GM12878 (cell line): ENCODE results near the gene MMRN2. TPM values are rescaled to one million over a fixed set of nuclear protein-coding genes. Genes with fewer than 3 reads are reported as not detected.
"Not testable (repeated sequence)": the region's sequence is repeated elsewhere in the genome, so short reads cannot be mapped to it uniquely, and the experiment has no call there.

ENCODE experiments used
- ATAC-seq: fragments of 200-7000 bp; cut with Tn5 transposase; 3 replicates; pipeline ENCODE4 v1.9.1; 2020; ENCODE audit warnings: mild to moderate bottlenecking, moderate library complexity
- BruUV-seq: library from RNA; stranded (reverse); fragments of 400-500 nt; replicated peaks from 2 replicates; lab custom pipeline; 2021; lab: Mats Ljungman, UMichigan
- CTCF ChIA-PET: fragments of 300-600 bp; sonication (Branson Sonifier 250); formaldehyde crosslinking; extraction: SDS; loops from one replicate; lab custom pipeline; 2021; ENCODE audit warnings: inconsistent platforms; lab: Yijun Ruan, JAX
- POLR2A ChIA-PET: fragments of 350-600 bp; formaldehyde crosslinking; extraction: SDS; loops from one replicate; lab custom pipeline; 2021; ENCODE audit warnings: inconsistent platforms; lab: Charles Lee
- RAD21 ChIA-PET: fragments of 300-600 bp; sonication (Branson Sonifier 250); formaldehyde crosslinking; loops from one replicate; lab custom pipeline; 2023; ENCODE audit warnings: antibody characterized with exemption; ENCODE audit not compliant: unreplicated experiment; lab: Charles Lee
- SMC1A ChIA-PET: fragments of 300-600 bp; sonication (Branson Sonifier 250); formaldehyde crosslinking; loops from one replicate; lab custom pipeline; 2023; ENCODE audit not compliant: unreplicated experiment, uncharacterized antibody; lab: Charles Lee
- DNase-seq: peaks from one replicate; pipeline ENCODE4 v3.0.0-alpha.2; 2011; ENCODE audit warnings: low read depth, low spot score
- FAIRE-seq: peaks from 3 replicates; lab custom pipeline; 2011; peaks lifted over from hg19 to GRCh38; lab: Jason Lieb, UNC
- H2AFZ ChIP-seq: 2 replicates; pipeline ENCODE4 v1.6.0; 2011; ENCODE audit warnings: low read depth, low read length, control low read depth; ENCODE audit not compliant: control insufficient read depth
- H3K27ac ChIP-seq: 2 replicates; pipeline ENCODE4 v1.5.1; 2011; ENCODE audit warnings: control low read depth; ENCODE audit not compliant: control insufficient read depth, insufficient read depth
- H3K27me3 ChIP-seq, 2 experiments: replicated peaks in 1 of 2; 2 replicates each; pipeline versions ENCODE4 v1.6.0 to v1.6.1; 2011; ENCODE audit warnings: low read length in 1 of 2; ENCODE audit not compliant: control insufficient read depth in 2 of 2, insufficient read depth in 2 of 2
- H3K36me3 ChIP-seq, 2 experiments: 2 replicates each; pipeline ENCODE4 v1.5.1; 2011; ENCODE audit warnings: low read length in 1 of 2; ENCODE audit not compliant: control insufficient read depth in 2 of 2, insufficient read depth in 2 of 2
- H3K4me1 ChIP-seq: 2 replicates; pipeline ENCODE4 v1.6.1; 2011; ENCODE audit warnings: mild to moderate bottlenecking, low read length, moderate library complexity, mixed read lengths; ENCODE audit not compliant: control insufficient read depth, insufficient read depth
- H3K4me2 ChIP-seq: 2 replicates; pipeline ENCODE4 v1.6.0; 2011; ENCODE audit warnings: control low read depth; ENCODE audit not compliant: control insufficient read depth, insufficient read depth
- H3K4me3 ChIP-seq: fragments of 200-600 bp; sonication (generic); 2 replicates; pipeline ENCODE4 v1.5.1; 2016
- H3K79me2 ChIP-seq: 2 replicates; pipeline ENCODE4 v1.6.0; 2011; ENCODE audit warnings: low read length; ENCODE audit not compliant: control insufficient read depth, insufficient read depth
- H3K9ac ChIP-seq: 2 replicates; pipeline ENCODE4 v1.8.0; 2011; ENCODE audit warnings: low read length, control low read depth, mixed read lengths; ENCODE audit not compliant: control insufficient read depth, insufficient read depth
- H3K9me3 ChIP-seq: replicated peaks from 3 replicates; pipeline ENCODE4 v1.5.1; 2011; ENCODE audit warnings: mild to moderate bottlenecking, low read length; ENCODE audit not compliant: control insufficient read depth, insufficient read depth
- H4K20me1 ChIP-seq: 2 replicates; pipeline ENCODE4 v1.6.0; 2011; ENCODE audit not compliant: control insufficient read depth, insufficient read depth
- BCL3 ChIP-seq: IDR thresholded peaks from 2 replicates; pipeline ENCODE4 v1.6.1; 2011; ENCODE audit warnings: borderline replicate concordance, low read depth, mild to moderate bottlenecking, moderate library complexity, low read length; ENCODE audit not compliant: insufficient read depth, poor library complexity, severe bottlenecking
- BRCA1 ChIP-seq: IDR thresholded peaks from 2 replicates; pipeline ENCODE4 v1.6.1; 2011; ENCODE audit warnings: low read depth, low read length, improper control_type of control experiment
- ETV6 ChIP-seq, 2 experiments: fragments of 450-650 bp in 1 of 2; IDR thresholded peaks in 1 of 2; conservative IDR thresholded peaks in 1 of 2; 2 replicates each; pipeline ENCODE4 v1.6.1; 2014; ENCODE audit warnings: antibody characterized with exemption in 1 of 2, borderline replicate concordance in 1 of 2, low read depth in 1 of 2, mild to moderate bottlenecking in 1 of 2, moderate library complexity in 1 of 2
- HDAC6 ChIP-seq: fragments of 200-600 bp; sonication (generic); IDR thresholded peaks from one replicate; pipeline ENCODE4 v1.8.0; 2017; ENCODE audit warnings: antibody characterized with exemption; ENCODE audit not compliant: unreplicated experiment
- HDGF ChIP-seq: fragments of 450-650 bp; IDR thresholded peaks from 2 replicates; pipeline ENCODE4 v1.6.1; 2016; ENCODE audit warnings: antibody characterized with exemption
- NBN ChIP-seq: fragments of 450-650 bp; IDR thresholded peaks from 2 replicates; pipeline ENCODE4 v1.6.1; 2016
- POLR2A ChIP-seq: IDR thresholded peaks from 2 replicates; pipeline ENCODE4 v1.6.1; 2011; ENCODE audit warnings: low read depth, mild to moderate bottlenecking, low read length
- SMARCA5 ChIP-seq: fragments of 450-650 bp; IDR thresholded peaks from 2 replicates; pipeline ENCODE4 v1.6.1; 2017; ENCODE audit warnings: mild to moderate bottlenecking
- SRF ChIP-seq, 2 experiments: IDR thresholded peaks; 2 replicates each; pipeline ENCODE4 v1.6.1; 2011; ENCODE audit warnings: low read depth in 2 of 2, low read length in 2 of 2, mild to moderate bottlenecking in 1 of 2, moderate library complexity in 1 of 2
- ZBTB11 ChIP-seq: fragments of 450-650 bp; formaldehyde crosslinking; IDR thresholded peaks from 2 replicates; pipeline ENCODE4 v1.5.0; 2022; ENCODE audit warnings: mild to moderate bottlenecking, missing genetic modification characterization
- WGBS: methylation state at CpG from one replicate; pipeline ENCODE4 v1.1.6; 2016; ENCODE audit warnings: low lambda C conversion rate; ENCODE audit not compliant: insufficient replicate concordance, insufficient coverage; ENCODE audit errors: missing lambda C conversion rate; 5-methylcytosine and 5-hydroxymethylcytosine counted together
- in situ Hi-C: fragments of 300-500 bp; cut with MboI; formaldehyde crosslinking; loops from 9 replicates; pipeline ENCODE4 v1.14.3; 2018; ENCODE audit warnings: mixed read lengths
- intact Hi-C: fragments of 100-400 bp; cut with micrococcal nuclease; formaldehyde crosslinking; loops from one replicate; pipeline ENCODE4 v1.14.2; 2022; ENCODE audit not compliant: unreplicated experiment
- polyA plus RNA-seq, 11 experiments: library from polyadenylated mRNA; depleted of rRNA in 4 of 11; unstranded in 6 of 11; stranded (reverse) in 5 of 11; fragments of >200 nt; fragmentation: Nextera tagmentation in 4 of 11; fragmentation: Illumina TruSeq in 1 of 11; extraction: Ambion mirVana in 4 of 11; extraction: Trizol in 1 of 11; gene quantifications; 1 replicate in 1 of 11; 2 replicates in 10 of 11; pipeline versions ENCODE4 v1.2.1 to v1.2.3, GENCODE V29; 2011 to 2016; ENCODE audit warnings: inconsistent platforms in 2 of 11, missing spikeins in 2 of 11, low read depth in 1 of 11
- total RNA-seq, 4 experiments: library from RNA; depleted of rRNA in 3 of 4; stranded (reverse); fragments of >200 nt in 3 of 4; fragmentation: Illumina TruSeq in 1 of 4; extraction: Trizol in 1 of 4; gene quantifications; 2 replicates each; pipeline versions ENCODE4 v1.2.1 to v1.2.3, GENCODE V29; 2013 to 2021
- TF ChIP-seq, protein P1 (sequence below): IDR thresholded peaks from 2 replicates; pipeline ENCODE4 v1.6.1; 2011; ENCODE audit warnings: mild to moderate bottlenecking, low read depth, low read length, moderate library complexity; ENCODE audit not compliant: insufficient replicate concordance

Gene MMRN2
- total and polyA plus RNA-seq, 10 of the 15 experiments (the other 5 are each of a cell fraction or from before 2014, with no cell fraction given): 0.09 to 1.0 (median 0.54) TPM; not detected in 3

DNA sequence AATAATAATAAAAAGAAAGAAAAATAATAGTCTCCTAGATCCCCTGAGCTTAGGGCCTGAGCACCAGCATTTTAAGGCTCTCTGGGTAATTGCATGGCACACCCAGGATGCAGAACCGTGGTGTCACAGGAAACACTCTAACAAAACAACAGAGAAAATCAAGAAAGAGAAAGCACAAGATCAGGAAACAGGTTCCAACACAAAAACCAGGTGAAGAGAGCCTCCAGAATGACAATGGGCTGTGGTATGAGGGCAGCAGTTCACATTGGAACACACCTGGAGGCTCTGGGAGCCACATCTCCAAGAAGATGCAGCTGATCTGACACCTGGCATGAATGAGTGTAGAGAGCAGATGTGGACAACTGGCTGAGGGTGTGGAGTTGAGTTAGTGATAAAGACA is 7.1 kb downstream of the MMRN2 start:
- H3K4me2 ChIP-seq: no peak overlapping the region
- no peaks in the 10 kb centered on the region; the same call in 2 of the 3 replicates for H3K9me3 ChIP-seq
- no peaks in the 10 kb centered on the region for H3K79me2 ChIP-seq
- ChIA-PET CTCF (interaction anchor here (1.4 to 2.0 kb wide), 2 partner anchors 11 to 16 kb away, joined by 4 to 9 read pairs; no protein-coding TSS in a partner anchor), SMC1A (no interaction called here), POLR2A (no interaction called here), RAD21 (no interaction called here)
- no peaks in the 10 kb centered on the region for H3K36me3 ChIP-seq
- FAIRE-seq: no peak
- in situ Hi-C loops: no loop called here
- TF ChIP-seq, protein P1, sequence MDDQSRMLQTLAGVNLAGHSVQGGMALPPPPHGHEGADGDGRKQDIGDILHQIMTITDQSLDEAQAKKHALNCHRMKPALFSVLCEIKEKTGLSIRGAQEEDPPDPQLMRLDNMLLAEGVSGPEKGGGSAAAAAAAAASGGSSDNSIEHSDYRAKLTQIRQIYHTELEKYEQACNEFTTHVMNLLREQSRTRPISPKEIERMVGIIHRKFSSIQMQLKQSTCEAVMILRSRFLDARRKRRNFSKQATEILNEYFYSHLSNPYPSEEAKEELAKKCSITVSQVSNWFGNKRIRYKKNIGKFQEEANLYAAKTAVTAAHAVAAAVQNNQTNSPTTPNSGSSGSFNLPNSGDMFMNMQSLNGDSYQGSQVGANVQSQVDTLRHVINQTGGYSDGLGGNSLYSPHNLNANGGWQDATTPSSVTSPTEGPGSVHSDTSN: no peak
- TF ChIP-seq HDGF: no peak
- TF ChIP-seq ZBTB11 (CRISPR knock-in tag): no peak
- TF ChIP-seq POLR2A: no peak
- TF ChIP-seq ETV6 (conservative IDR thresholded peaks at IDR 0.05 in 1 of 2, IDR thresholded peaks at IDR 0.05 in 1 of 2; ENCODE audit: borderline replicate concordance in 1 of 2, low read depth in 1 of 2): no peak
- no peak for TF ChIP-seq BCL3
- no peak for TF ChIP-seq SRF (IDR thresholded peaks at IDR 0.05; ENCODE audit: low read depth in 2 of 2, low read length in 2 of 2)
- no peak for TF ChIP-seq NBN
- TF ChIP-seq HDAC6: no peak
- no peak for TF ChIP-seq SMARCA5
- TF ChIP-seq BRCA1: no peak
- H3K4me1 ChIP-seq: no peaks in the 10 kb centered on the region
- intact Hi-C loops: no loop called here
- BruUV-seq: no TSS peak
- no peak for ATAC-seq
- H3K4me3 ChIP-seq: no peak overlapping the region
- no peak for DNase-seq
- H3K27me3 ChIP-seq: no peaks in the 10 kb centered on the region
- no peak overlapping the region for H3K27ac ChIP-seq
- H4K20me1 ChIP-seq: no peaks in the 10 kb centered on the region
- H3K9ac ChIP-seq: no peak overlapping the region
- WGBS: 0% methylated on average over 1 of the region's 1 CpG
- H2AFZ ChIP-seq: no peak overlapping the region

GRCh38 chr10:86947806-86948205 is 9.6 kb downstream of the MMRN2 start:
- WGBS: 52% methylated on average over 4 of the region's 4 CpGs
- CTCF ChIA-PET: interaction anchor here (1.3 kb wide), 1 partner anchor 13 kb away, joined by 3 read pairs; no protein-coding TSS in a partner anchor

More at GRCh38 chr10:86947806-86948205, 9.6 kb downstream of the MMRN2 start:
- intact Hi-C loops, SMC1A ChIA-PET, H3K9me3 ChIP-seq, DNase-seq, in situ Hi-C loops, H3K27ac ChIP-seq, H3K9ac ChIP-seq, H3K27me3 ChIP-seq, H3K4me1 ChIP-seq, H4K20me1 ChIP-seq, H3K4me2 ChIP-seq, POLR2A ChIA-PET, H3K36me3 ChIP-seq, BruUV-seq, FAIRE-seq, ATAC-seq, H2AFZ ChIP-seq, H3K4me3 ChIP-seq, H3K79me2 ChIP-seq: not testable (repeated sequence)
- RAD21 ChIA-PET: interaction anchor here (1.6 kb wide), 1 partner anchor 13 kb away, joined by 4 read pairs; no protein-coding TSS in a partner anchor
